ENCODE results near the gene ERC2. TPM values are rescaled to one million over a fixed set of nuclear protein-coding genes. Genes with fewer than 3 reads are reported as not detected.
A peak's percentile ranks its signal among the peaks of the same experiment; 100 is the strongest.

Gene ERC2
- total RNA-seq, 1 experiment from 2014 or later, result 0.77 TPM

GRCh38 chr3:55629432-55629831, 838.8 kb downstream of the ERC2 start:
- DNase-seq (peak; percentile 40), ATAC-seq (no peak)
- Histone ChIP-seq H3K9me2 (replicated peaks; ENCODE audit: low read length) (no peaks in the 10 kb centered on the region), H3K79me2 (ENCODE audit: low read length) (no peaks in the 10 kb centered on the region), H3K4me2 (ENCODE audit: low read length) (no peak overlapping the region), H3K9me3 (ENCODE audit: low read length) (no peaks in the 10 kb centered on the region), H3K36me3 (ENCODE audit: low read depth, low read length) (no peaks in the 10 kb centered on the region), H3K4me3 (ENCODE audit: low read length) (no peak overlapping the region), H3K27ac (ENCODE audit: low read length) (no peak overlapping the region), H2AFZ (ENCODE audit: low read length) (no peak overlapping the region), H3F3A (ENCODE audit: low read length, unreplicated experiment) (no peaks in the 10 kb centered on the region), H3K27me3 (ENCODE audit: low read length) (no peaks in the 10 kb centered on the region), H4K20me1 (ENCODE audit: low read length) (no peaks in the 10 kb centered on the region), H3K9ac (ENCODE audit: low read length) (no peak overlapping the region), H3K4me1 (ENCODE audit: insufficient read depth, low read length) (peaks cover 4% of the 10 kb centered on the region)
- no peak for TF ChIP-seq EZH2phosphoT487 (IDR thresholded peaks at IDR 0.05; ENCODE audit: borderline replicate concordance, low read length)
- no peak for TF ChIP-seq EZH2 (IDR thresholded peaks at IDR 0.05; ENCODE audit: low read length, unreplicated experiment)
- TF ChIP-seq CTCF (conservative IDR thresholded peaks at IDR 0.05; ENCODE audit: low read depth, low read length), result no peak
- intact Hi-C loops (cut with micrococcal nuclease), result no loop called here
- POLR2A ChIA-PET (ENCODE audit: unreplicated experiment), result no interaction called here
- CTCF ChIA-PET, result interaction anchor here (0.6 kb wide), 1 partner anchor 113 kb away, joined by 3 read pairs; no protein-coding TSS in a partner anchor
- BruUV-seq (replicated peaks), result no TSS peak

GRCh38 chr3:55626279-55626665, 842.0 kb downstream of the ERC2 start:
- H3K79me2 ChIP-seq (ENCODE audit: low read length), result no peaks in the 10 kb centered on the region
- no TSS peak for BruUV-seq (replicated peaks)
- DNase-seq (no peak), ATAC-seq (no peak)
- no peaks in the 10 kb centered on the region for H3K36me3 ChIP-seq (ENCODE audit: low read depth, low read length)
- H3K4me3 ChIP-seq (ENCODE audit: low read length), result no peak overlapping the region
- H3K4me2 ChIP-seq (ENCODE audit: low read length), result no peak overlapping the region
- H3K27ac ChIP-seq (ENCODE audit: low read length), result no peak overlapping the region
- TF ChIP-seq EZH2 (IDR thresholded peaks at IDR 0.05; ENCODE audit: low read length, unreplicated experiment) (no peak), EZH2phosphoT487 (IDR thresholded peaks at IDR 0.05; ENCODE audit: borderline replicate concordance, low read length) (no peak), CTCF (conservative IDR thresholded peaks at IDR 0.05; ENCODE audit: low read depth, low read length) (no peak)
- ChIA-PET POLR2A (ENCODE audit: unreplicated experiment) (no interaction called here), CTCF (no interaction called here)
- H2AFZ ChIP-seq (ENCODE audit: low read length), result no peak overlapping the region
- H3K9me2 ChIP-seq (replicated peaks; ENCODE audit: low read length), result no peaks in the 10 kb centered on the region
- H3K27me3 ChIP-seq (ENCODE audit: low read length), result no peaks in the 10 kb centered on the region
- no peaks in the 10 kb centered on the region for H4K20me1 ChIP-seq (ENCODE audit: low read length)
- no peak overlapping the region for H3K9ac ChIP-seq (ENCODE audit: low read length)
- no peaks in the 10 kb centered on the region for H3F3A ChIP-seq (ENCODE audit: low read length, unreplicated experiment)
- no peaks in the 10 kb centered on the region for H3K9me3 ChIP-seq (ENCODE audit: low read length)
- intact Hi-C loops (cut with micrococcal nuclease), result no loop called here
- H3K4me1 ChIP-seq (ENCODE audit: insufficient read depth, low read length), result peaks cover 29% of the 10 kb centered on the region

GRCh38 chr3:55624238-55624637, 844.0 kb downstream of the ERC2 start:
- peak; percentile 75 for ATAC-seq
- ChIA-PET POLR2A (ENCODE audit: unreplicated experiment) (no interaction called here), CTCF (no interaction called here)
- no peak overlapping the region for H3K27ac ChIP-seq (ENCODE audit: low read length)
- H3K4me2 ChIP-seq (ENCODE audit: low read length), result no peak overlapping the region
- intact Hi-C loops (cut with micrococcal nuclease), result loop anchor here (5.0 kb wide), 2 partner anchors 93 to 273 kb away; no protein-coding TSS in a partner anchor
- peaks cover 48% of the 10 kb centered on the region for H3K4me1 ChIP-seq (ENCODE audit: insufficient read depth, low read length)
- no peaks in the 10 kb centered on the region for H3K9me3 ChIP-seq (ENCODE audit: low read length)
- no peak overlapping the region for H3K9ac ChIP-seq (ENCODE audit: low read length)
- H4K20me1 ChIP-seq (ENCODE audit: low read length), result no peaks in the 10 kb centered on the region
- no peaks in the 10 kb centered on the region for H3K9me2 ChIP-seq (replicated peaks; ENCODE audit: low read length)
- BruUV-seq (replicated peaks), result no TSS peak
- H3K36me3 ChIP-seq (ENCODE audit: low read depth, low read length), result no peaks in the 10 kb centered on the region
- no peak overlapping the region for H3K4me3 ChIP-seq (ENCODE audit: low read length)
- DNase-seq, result peak; percentile 85
- peak overlapping the region; percentile 20; the same call in 1 of the 2 replicates for H2AFZ ChIP-seq (ENCODE audit: low read length)
- H3K79me2 ChIP-seq (ENCODE audit: low read length), result no peaks in the 10 kb centered on the region
- TF ChIP-seq EZH2phosphoT487 (IDR thresholded peaks at IDR 0.05; ENCODE audit: borderline replicate concordance, low read length) (no peak), EZH2 (IDR thresholded peaks at IDR 0.05; ENCODE audit: low read length, unreplicated experiment) (no peak), CTCF (conservative IDR thresholded peaks at IDR 0.05; ENCODE audit: low read depth, low read length) (peak; percentile 53)
- H3F3A ChIP-seq (ENCODE audit: low read length, unreplicated experiment), result no peaks in the 10 kb centered on the region
- no peaks in the 10 kb centered on the region for H3K27me3 ChIP-seq (ENCODE audit: low read length)

Measured in PC-3 (cell line).